ENCODE data around the gene NPPC.

NPPC gene

GRCh38 chr2:231934441-231935206, 8.4 kb upstream of the NPPC start:
- DNase-seq: no peak

GRCh38 chr2:231933916-231934401, 7.8 kb upstream of the NPPC start:
- DNase-seq: no peak

- DNase-seq: no peak
These were observed 7.1 kb upstream of the NPPC start for GRCh38 chr2:231932985-231933915.

GRCh38 chr2:231932711-231932970, 6.4 kb upstream of the NPPC start:
- DNase-seq: no peak

GRCh38 chr2:231931481-231931915, 5.3 kb upstream of the NPPC start:
- DNase-seq: no peak

- no peak for DNase-seq
These were observed 4.5 kb upstream of the NPPC start for GRCh38 chr2:231930593-231931281.

- DNase-seq: no peak
These were observed 3.9 kb upstream of the NPPC start for GRCh38 chr2:231929961-231930592.

- DNase-seq: no peak
These were observed 2.9 kb upstream of the NPPC start for GRCh38 chr2:231928901-231929725.

- no peak for DNase-seq
These were observed 2.3 kb upstream of the NPPC start for GRCh38 chr2:231928481-231928880.

GRCh38 chr2:231927566-231927890, 1.3 kb upstream of the NPPC start:
- no peak for DNase-seq

- DNase-seq: no peak
These were observed 767 bp upstream of the NPPC start for GRCh38 chr2:231926761-231927565.

GRCh38 chr2:231925303-231926179, 655 bp downstream of the NPPC start:
- no peak for DNase-seq

GRCh38 chr2:231924889-231925275, 1.3 kb downstream of the NPPC start:
- no peak for DNase-seq

- no peak for DNase-seq
These were observed 2.0 kb downstream of the NPPC start for GRCh38 chr2:231923951-231924888.

GRCh38 chr2:231923010-231923344, 3.2 kb downstream of the NPPC start:
- no peak for DNase-seq

GRCh38 chr2:231922311-231923009, 3.7 kb downstream of the NPPC start:
- DNase-seq: no peak

- no peak for DNase-seq
These were observed 5.4 kb downstream of the NPPC start for GRCh38 chr2:231920795-231921194.

- no peak for DNase-seq
These were observed 5.8 kb downstream of the NPPC start for GRCh38 chr2:231920366-231920765.
